A549 (cell line): Measurements from ENCODE around the gene MLLT3. TPM values are rescaled to one million over a fixed set of nuclear protein-coding genes. Genes with fewer than 3 reads are reported as not detected.

ENCODE experiments used
- ATAC-seq, 2 experiments: fragments of 200-7000 bp in 1 of 2; fragments of >200 bp in 1 of 2; cut with Nextera tagmentation in 1 of 2; cut with Tn5 transposase in 1 of 2; 3 replicates each; pipeline versions ENCODE4 v1.8.0 to v1.9.1; 2018 to 2020; ENCODE audit warnings: mild to moderate bottlenecking in 1 of 2, moderate library complexity in 1 of 2
- CTCF ChIA-PET: fragments of 300-600 bp; sonication (Branson Sonifier 250); formaldehyde crosslinking; extraction: SDS; loops from one replicate; lab custom pipeline; 2021; ENCODE audit warnings: antibody characterized with exemption, inconsistent platforms; lab: Yijun Ruan, JAX
- POLR2A ChIA-PET: fragments of 350-600 bp; formaldehyde crosslinking; extraction: SDS; loops from one replicate; lab custom pipeline; 2021; ENCODE audit warnings: antibody characterized with exemption, inconsistent platforms; lab: Yijun Ruan, JAX
- DNase-seq, 2 experiments: peaks; one replicate each; pipeline versions ENCODE4 v3.0.0 to v3.0.0-alpha.2; 2011 to 2016; ENCODE audit warnings: low read depth in 1 of 2, low spot score in 1 of 2
- FAIRE-seq: peaks from 2 replicates; lab custom pipeline; 2011; peaks lifted over from hg19 to GRCh38; lab: Jason Lieb, UNC
- H3K27ac ChIP-seq, 2 experiments: fragments of >200 bp; sonication (Bioruptor Twin); formaldehyde crosslinking; 3 replicates each; pipeline ENCODE4 v1.5.1; 2016 to 2017
- H3K4me1 ChIP-seq: fragments of >200 bp; sonication (Bioruptor Twin); formaldehyde crosslinking; 3 replicates; pipeline ENCODE4 v1.6.1; 2016
- H3K4me2 ChIP-seq: fragments of >200 bp; sonication (Bioruptor Twin); formaldehyde crosslinking; 3 replicates; pipeline ENCODE4 v1.6.1; 2016
- H3K4me3 ChIP-seq: fragments of >200 bp; sonication (Bioruptor Twin); formaldehyde crosslinking; 3 replicates; pipeline ENCODE4 v1.5.1; 2016
- H3K9me3 ChIP-seq: fragments of >200 bp; sonication (Bioruptor Twin); formaldehyde crosslinking; 3 replicates; pipeline ENCODE4 v1.6.1; 2016
- CBX2 ChIP-seq: fragments of 200-600 bp; sonication (generic); IDR thresholded peaks from 2 replicates; pipeline ENCODE4 v1.6.1; 2016; ENCODE audit warnings: low read depth, mild to moderate bottlenecking, borderline replicate concordance
- CBX8 ChIP-seq: fragments of 200-600 bp; sonication (generic); IDR thresholded peaks from 2 replicates; pipeline ENCODE4 v1.6.1; 2016
- CHD4 ChIP-seq: fragments of 200-600 bp; sonication (generic); IDR thresholded peaks from 2 replicates; pipeline ENCODE4 v1.6.1; 2016; ENCODE audit warnings: antibody characterized with exemption, mild to moderate bottlenecking, borderline replicate concordance
- EHMT2 ChIP-seq: fragments of 200-600 bp; sonication (generic); IDR thresholded peaks from 2 replicates; pipeline ENCODE4 v1.6.1; 2016; ENCODE audit warnings: antibody characterized with exemption, low read depth, mild to moderate bottlenecking, moderate library complexity
- EP300 ChIP-seq, 2 experiments: fragments of >200 bp; sonication (Bioruptor Twin); formaldehyde crosslinking; IDR thresholded peaks; 2 replicates in 1 of 2; 3 replicates in 1 of 2; pipeline ENCODE4 v1.6.1; 2016 to 2017
- ESRRA ChIP-seq: fragments of 150-350 bp; IDR thresholded peaks from 2 replicates; pipeline ENCODE4 v1.6.1; 2014; ENCODE audit warnings: mild to moderate bottlenecking, low read length, borderline replicate concordance
- FOSB ChIP-seq: fragments of 250-450 bp; sonication (Bioruptor Pico); IDR thresholded peaks from 2 replicates; pipeline ENCODE4 v1.5.0; 2020; ENCODE audit warnings: mild to moderate bottlenecking, moderate library complexity
- FOXS1 ChIP-seq: fragments of 250-450 bp; sonication (Bioruptor Pico); IDR thresholded peaks from 2 replicates; pipeline ENCODE4 v1.5.0; 2020; ENCODE audit warnings: mild to moderate bottlenecking, moderate library complexity
- HDAC2 ChIP-seq: fragments of 200-600 bp; sonication (generic); IDR thresholded peaks from 2 replicates; pipeline ENCODE4 v1.6.1; 2016
- HEYL ChIP-seq: fragments of 250-450 bp; sonication (Bioruptor Pico); IDR thresholded peaks from 2 replicates; pipeline ENCODE4 v1.8.0; 2021; ENCODE audit warnings: mild to moderate bottlenecking, moderate library complexity
- HOXA7 ChIP-seq: fragments of 250-450 bp; sonication (Bioruptor Pico); IDR thresholded peaks from 2 replicates; pipeline ENCODE4 v1.5.0; 2020; ENCODE audit warnings: mild to moderate bottlenecking, moderate library complexity
- JUN ChIP-seq, 2 experiments: fragments of >200 bp; sonication (Bioruptor Twin); formaldehyde crosslinking; IDR thresholded peaks; 2 replicates in 1 of 2; 3 replicates in 1 of 2; pipeline ENCODE4 v1.6.1; 2016 to 2017
- MAFK ChIP-seq: fragments of 450-650 bp; IDR thresholded peaks from 2 replicates; pipeline ENCODE4 v1.6.1; 2014; ENCODE audit not compliant: partially characterized antibody
- MAZ ChIP-seq: fragments of 150-350 bp; IDR thresholded peaks from 2 replicates; pipeline ENCODE4 v1.6.1; 2014; ENCODE audit warnings: antibody characterized with exemption, low read depth, low read length, borderline replicate concordance
- NPAS2 ChIP-seq: fragments of 250-450 bp; sonication (Bioruptor Pico); IDR thresholded peaks from 2 replicates; pipeline ENCODE4 v1.8.0; 2022; ENCODE audit warnings: mild to moderate bottlenecking, moderate library complexity, borderline replicate concordance
- POLR2A ChIP-seq: IDR thresholded peaks from 2 replicates; pipeline ENCODE4 v1.6.1; 2012; ENCODE audit warnings: mild to moderate bottlenecking, low read length
- RCOR1 ChIP-seq: fragments of 150-350 bp; IDR thresholded peaks from 2 replicates; pipeline ENCODE4 v1.6.1; 2014; ENCODE audit warnings: antibody characterized with exemption, low read length, low read depth
- RNF2 ChIP-seq: fragments of 200-600 bp; sonication (generic); IDR thresholded peaks from 2 replicates; pipeline ENCODE4 v1.6.1; 2016; ENCODE audit warnings: low read depth, mild to moderate bottlenecking, antibody characterized with exemption, moderate library complexity, borderline replicate concordance
- SMC3 ChIP-seq: fragments of >200 bp; sonication (Bioruptor Twin); formaldehyde crosslinking; IDR thresholded peaks from 3 replicates; pipeline ENCODE4 v1.6.1; 2018; ENCODE audit warnings: inconsistent platforms
- TP53 ChIP-seq: fragments of 250-450 bp; sonication (Bioruptor Pico); IDR thresholded peaks from 2 replicates; pipeline ENCODE4 v1.5.0; 2021; ENCODE audit warnings: mild to moderate bottlenecking, moderate library complexity
- ZSCAN20 ChIP-seq: fragments of 250-450 bp; sonication (Bioruptor Pico); IDR thresholded peaks from 2 replicates; pipeline ENCODE4 v1.8.0; 2022; ENCODE audit warnings: mild to moderate bottlenecking, moderate library complexity
- WGBS: methylation state at CpG from one replicate; pipeline ENCODE4 v1.1.6; 2017; ENCODE audit errors: missing lambda C conversion rate; 5-methylcytosine and 5-hydroxymethylcytosine counted together
- polyA plus RNA-seq, 4 experiments: library from polyadenylated mRNA; depleted of rRNA in 3 of 4; stranded (reverse); fragments of >200 nt; fragmentation: RNase III in 1 of 4; extraction: RNeasy Plus Mini Kit Qiagen cat#74134 plus additional on column Dnase treatment in 1 of 4; gene quantifications; 2 replicates in 3 of 4; 3 replicates in 1 of 4; pipeline ENCODE4 v1.2.3, GENCODE V29; 2011 to 2017
- TF ChIP-seq, protein P1 (sequence below): fragments of 150-350 bp; IDR thresholded peaks from 2 replicates; pipeline ENCODE4 v1.6.1; 2014; ENCODE audit warnings: low read depth, mild to moderate bottlenecking, low read length
- TF ChIP-seq, protein P2 (sequence below): fragments of 450-650 bp; IDR thresholded peaks from 2 replicates; pipeline ENCODE4 v1.6.1; 2014; ENCODE audit warnings: antibody characterized with exemption
- TF ChIP-seq, protein P3 (sequence below): fragments of 200-600 bp; sonication (generic); IDR thresholded peaks from 2 replicates; pipeline ENCODE4 v1.6.1; 2016; ENCODE audit warnings: antibody characterized with exemption, mild to moderate bottlenecking, moderate library complexity
- TF ChIP-seq, protein P4 (sequence below): fragments of 250-450 bp; sonication (Bioruptor Pico); IDR thresholded peaks from 2 replicates; pipeline ENCODE4 v1.5.0; 2021; ENCODE audit warnings: mild to moderate bottlenecking, moderate library complexity, borderline replicate concordance
- TF ChIP-seq, protein P5 (sequence below): IDR thresholded peaks from 2 replicates; pipeline ENCODE4 v1.6.1; 2012

MLLT3 gene
- polyA plus RNA-seq, 2 of the 4 experiments (the other 2 are of a cell fraction), result 14.3 to 47.6 TPM

DNA sequence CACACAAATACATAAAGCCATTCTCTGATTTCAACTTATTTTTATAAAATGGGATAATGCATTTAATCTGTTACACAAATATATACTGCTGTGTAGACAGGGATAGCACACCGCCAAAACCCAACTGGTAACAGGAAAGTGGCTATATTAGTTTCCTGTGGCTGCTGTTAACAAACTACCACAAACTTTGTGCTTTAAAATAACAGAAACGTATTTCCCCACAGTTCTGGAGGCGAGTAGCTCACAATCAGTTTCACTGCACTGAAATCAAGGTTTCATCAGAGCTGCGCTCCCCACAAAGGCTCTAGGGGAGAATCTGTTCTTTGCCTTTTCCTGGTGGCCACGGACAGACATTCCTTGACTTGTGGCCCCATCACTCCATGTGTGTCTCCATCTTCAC, 94.0 kb downstream of the MLLT3 start:
- 92% methylated on average over 5 of the region's 5 CpGs for WGBS
- no peaks in the 10 kb centered on the region for H3K9me3 ChIP-seq
- POLR2A ChIA-PET, result no interaction called here
- peaks cover 14% of the 10 kb centered on the region for H3K4me1 ChIP-seq
- no peak for ATAC-seq
- CTCF ChIA-PET, result no interaction called here
- H3K27ac ChIP-seq, result no peak overlapping the region
- DNase-seq, result no peak
- no peak for FAIRE-seq
- no peak overlapping the region for H3K4me3 ChIP-seq
- no peak overlapping the region for H3K4me2 ChIP-seq
- TF ChIP-seq CHD4 (no peak), EP300 (IDR thresholded peaks at IDR 0.05) (no peak), CBX2 (no peak), HEYL (CRISPR knock-in tag) (no peak), MAFK (no peak), EHMT2 (no peak), RNF2 (no peak), HDAC2 (no peak), NPAS2 (CRISPR knock-in tag) (no peak), ESRRA (no peak), CBX8 (no peak), SMC3 (no peak)
- TF ChIP-seq, protein P1, sequence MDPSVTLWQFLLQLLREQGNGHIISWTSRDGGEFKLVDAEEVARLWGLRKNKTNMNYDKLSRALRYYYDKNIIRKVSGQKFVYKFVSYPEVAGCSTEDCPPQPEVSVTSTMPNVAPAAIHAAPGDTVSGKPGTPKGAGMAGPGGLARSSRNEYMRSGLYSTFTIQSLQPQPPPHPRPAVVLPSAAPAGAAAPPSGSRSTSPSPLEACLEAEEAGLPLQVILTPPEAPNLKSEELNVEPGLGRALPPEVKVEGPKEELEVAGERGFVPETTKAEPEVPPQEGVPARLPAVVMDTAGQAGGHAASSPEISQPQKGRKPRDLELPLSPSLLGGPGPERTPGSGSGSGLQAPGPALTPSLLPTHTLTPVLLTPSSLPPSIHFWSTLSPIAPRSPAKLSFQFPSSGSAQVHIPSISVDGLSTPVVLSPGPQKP, result no peak
- TF ChIP-seq, protein P2, sequence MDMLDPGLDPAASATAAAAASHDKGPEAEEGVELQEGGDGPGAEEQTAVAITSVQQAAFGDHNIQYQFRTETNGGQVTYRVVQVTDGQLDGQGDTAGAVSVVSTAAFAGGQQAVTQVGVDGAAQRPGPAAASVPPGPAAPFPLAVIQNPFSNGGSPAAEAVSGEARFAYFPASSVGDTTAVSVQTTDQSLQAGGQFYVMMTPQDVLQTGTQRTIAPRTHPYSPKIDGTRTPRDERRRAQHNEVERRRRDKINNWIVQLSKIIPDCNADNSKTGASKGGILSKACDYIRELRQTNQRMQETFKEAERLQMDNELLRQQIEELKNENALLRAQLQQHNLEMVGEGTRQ, result no peak
- TF ChIP-seq, protein P3, sequence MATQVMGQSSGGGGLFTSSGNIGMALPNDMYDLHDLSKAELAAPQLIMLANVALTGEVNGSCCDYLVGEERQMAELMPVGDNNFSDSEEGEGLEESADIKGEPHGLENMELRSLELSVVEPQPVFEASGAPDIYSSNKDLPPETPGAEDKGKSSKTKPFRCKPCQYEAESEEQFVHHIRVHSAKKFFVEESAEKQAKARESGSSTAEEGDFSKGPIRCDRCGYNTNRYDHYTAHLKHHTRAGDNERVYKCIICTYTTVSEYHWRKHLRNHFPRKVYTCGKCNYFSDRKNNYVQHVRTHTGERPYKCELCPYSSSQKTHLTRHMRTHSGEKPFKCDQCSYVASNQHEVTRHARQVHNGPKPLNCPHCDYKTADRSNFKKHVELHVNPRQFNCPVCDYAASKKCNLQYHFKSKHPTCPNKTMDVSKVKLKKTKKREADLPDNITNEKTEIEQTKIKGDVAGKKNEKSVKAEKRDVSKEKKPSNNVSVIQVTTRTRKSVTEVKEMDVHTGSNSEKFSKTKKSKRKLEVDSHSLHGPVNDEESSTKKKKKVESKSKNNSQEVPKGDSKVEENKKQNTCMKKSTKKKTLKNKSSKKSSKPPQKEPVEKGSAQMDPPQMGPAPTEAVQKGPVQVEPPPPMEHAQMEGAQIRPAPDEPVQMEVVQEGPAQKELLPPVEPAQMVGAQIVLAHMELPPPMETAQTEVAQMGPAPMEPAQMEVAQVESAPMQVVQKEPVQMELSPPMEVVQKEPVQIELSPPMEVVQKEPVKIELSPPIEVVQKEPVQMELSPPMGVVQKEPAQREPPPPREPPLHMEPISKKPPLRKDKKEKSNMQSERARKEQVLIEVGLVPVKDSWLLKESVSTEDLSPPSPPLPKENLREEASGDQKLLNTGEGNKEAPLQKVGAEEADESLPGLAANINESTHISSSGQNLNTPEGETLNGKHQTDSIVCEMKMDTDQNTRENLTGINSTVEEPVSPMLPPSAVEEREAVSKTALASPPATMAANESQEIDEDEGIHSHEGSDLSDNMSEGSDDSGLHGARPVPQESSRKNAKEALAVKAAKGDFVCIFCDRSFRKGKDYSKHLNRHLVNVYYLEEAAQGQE, result no peak

DNA sequence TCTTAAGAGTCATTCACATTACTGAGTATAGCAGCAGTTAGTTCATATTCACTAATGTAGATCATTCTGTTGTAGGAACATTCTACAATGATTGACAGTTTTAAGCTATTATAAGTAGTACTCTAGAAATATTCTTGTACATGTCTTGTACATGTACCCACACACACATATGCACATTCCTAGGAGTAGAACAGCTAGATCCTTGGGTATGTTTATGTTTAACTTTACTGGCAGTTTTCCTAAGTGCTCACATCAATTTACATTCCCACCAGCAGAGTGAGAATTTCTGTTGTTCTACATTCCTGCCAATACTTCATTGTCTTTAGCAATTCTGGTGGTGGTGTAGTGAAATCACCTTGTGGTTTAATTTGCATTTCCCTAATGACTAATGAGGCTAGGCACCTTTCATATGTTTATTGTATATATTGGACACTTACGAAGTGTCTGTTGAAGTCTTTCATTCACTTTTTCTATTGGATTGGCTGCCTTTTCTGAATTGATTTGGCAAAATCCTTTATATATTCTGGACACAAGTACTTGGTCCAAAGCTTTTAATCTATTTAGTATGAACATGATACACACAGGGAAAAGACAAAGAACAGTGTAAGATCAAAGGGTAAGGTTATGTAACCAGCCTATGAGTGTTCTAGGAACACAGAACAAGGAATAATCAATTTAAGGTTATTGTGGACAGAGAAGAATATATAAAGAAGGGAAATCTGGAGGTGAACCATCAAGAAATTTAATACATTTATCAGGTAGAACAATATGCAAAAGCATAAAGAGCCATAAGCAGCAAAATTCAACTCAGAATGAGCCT, 95.6 kb downstream of the MLLT3 start:
- TF ChIP-seq EP300 (IDR thresholded peaks at IDR 0.05) (no peak), HDAC2 (no peak), TP53 (CRISPR knock-in tag) (no peak), MAZ (no peak), POLR2A (no peak), ZSCAN20 (CRISPR knock-in tag) (no peak), RCOR1 (no peak), FOXS1 (CRISPR knock-in tag) (no peak), HOXA7 (no peak), FOSB (no peak), JUN (IDR thresholded peaks at IDR 0.05) (no peak)
- TF ChIP-seq, protein P4, sequence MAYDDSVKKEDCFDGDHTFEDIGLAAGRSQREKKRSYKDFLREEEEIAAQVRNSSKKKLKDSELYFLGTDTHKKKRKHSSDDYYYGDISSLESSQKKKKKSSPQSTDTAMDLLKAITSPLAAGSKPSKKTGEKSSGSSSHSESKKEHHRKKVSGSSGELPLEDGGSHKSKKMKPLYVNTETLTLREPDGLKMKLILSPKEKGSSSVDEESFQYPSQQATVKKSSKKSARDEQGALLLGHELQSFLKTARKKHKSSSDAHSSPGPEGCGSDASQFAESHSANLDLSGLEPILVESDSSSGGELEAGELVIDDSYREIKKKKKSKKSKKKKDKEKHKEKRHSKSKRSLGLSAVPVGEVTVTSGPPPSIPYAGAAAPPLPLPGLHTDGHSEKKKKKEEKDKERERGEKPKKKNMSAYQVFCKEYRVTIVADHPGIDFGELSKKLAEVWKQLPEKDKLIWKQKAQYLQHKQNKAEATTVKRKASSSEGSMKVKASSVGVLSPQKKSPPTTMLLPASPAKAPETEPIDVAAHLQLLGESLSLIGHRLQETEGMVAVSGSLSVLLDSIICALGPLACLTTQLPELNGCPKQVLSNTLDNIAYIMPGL (CRISPR knock-in tag), result no peak
- TF ChIP-seq, protein P5, sequence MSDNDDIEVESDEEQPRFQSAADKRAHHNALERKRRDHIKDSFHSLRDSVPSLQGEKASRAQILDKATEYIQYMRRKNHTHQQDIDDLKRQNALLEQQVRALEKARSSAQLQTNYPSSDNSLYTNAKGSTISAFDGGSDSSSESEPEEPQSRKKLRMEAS, result no peak
- 85% methylated on average over 1 of the region's 1 CpG for WGBS
- Histone ChIP-seq H3K4me3 (no peak overlapping the region), H3K9me3 (no peaks in the 10 kb centered on the region), H3K27ac (no peak overlapping the region; a peak in 1 of 6 replicates), H3K4me1 (peaks cover 14% of the 10 kb centered on the region), H3K4me2 (no peak overlapping the region; the same call in 1 of the 3 replicates)
- peak; percentile 39 to 64; a peak in 4 of 6 replicates for ATAC-seq
- DNase-seq, result no peak
- ChIA-PET CTCF (interaction anchor here (1.1 kb wide), 1 partner anchor 27 kb away, joined by 3 read pairs; no protein-coding TSS in a partner anchor), POLR2A (no interaction called here)
- FAIRE-seq, result no peak
